ENCODE data around the gene GATA5.

The GATA5 gene

GRCh38 chr20:62475772-62476055 lies at the start of gene GATA5:
Gene GATA5, minus strand, starts transcription at chr20:62475995. Its CDS starts 474 bp downstream, at chr20:62475521.
- no peak for DNase-seq

DNA sequence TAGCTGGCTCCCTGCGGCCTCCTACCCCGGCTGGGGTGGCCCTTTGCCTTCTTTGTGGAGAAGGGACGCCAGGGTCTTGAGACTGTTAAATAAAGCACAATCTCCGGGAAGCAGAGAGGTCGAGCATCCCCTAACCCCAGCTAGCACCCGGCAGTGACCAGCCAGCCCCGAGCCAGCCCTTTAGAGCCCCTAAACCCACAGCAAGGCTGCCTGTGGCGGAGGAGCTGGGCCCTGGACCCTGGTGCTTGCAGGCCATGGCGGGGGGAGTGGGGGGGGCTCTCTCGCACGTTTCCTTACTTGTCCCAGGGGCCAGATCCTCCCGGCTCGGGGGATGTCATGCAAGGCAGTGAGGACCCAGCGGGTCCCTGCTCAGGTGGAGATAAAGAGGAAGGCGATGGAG lies 49.2 kb upstream of the GATA5 start:
- DNase-seq, result no peak

GRCh38 chr20:62524505-62524911 lies 48.7 kb upstream of the GATA5 start:
- DNase-seq, result no peak

GRCh38 chr20:62523473-62524203 lies 47.8 kb upstream of the GATA5 start:
- no peak for DNase-seq

- no peak for DNase-seq
Observed at GRCh38 chr20:62522748-62523396, 47.1 kb upstream of the GATA5 start.

- no peak for DNase-seq
Observed at GRCh38 chr20:62519826-62520225, 44.0 kb upstream of the GATA5 start.

DNA sequence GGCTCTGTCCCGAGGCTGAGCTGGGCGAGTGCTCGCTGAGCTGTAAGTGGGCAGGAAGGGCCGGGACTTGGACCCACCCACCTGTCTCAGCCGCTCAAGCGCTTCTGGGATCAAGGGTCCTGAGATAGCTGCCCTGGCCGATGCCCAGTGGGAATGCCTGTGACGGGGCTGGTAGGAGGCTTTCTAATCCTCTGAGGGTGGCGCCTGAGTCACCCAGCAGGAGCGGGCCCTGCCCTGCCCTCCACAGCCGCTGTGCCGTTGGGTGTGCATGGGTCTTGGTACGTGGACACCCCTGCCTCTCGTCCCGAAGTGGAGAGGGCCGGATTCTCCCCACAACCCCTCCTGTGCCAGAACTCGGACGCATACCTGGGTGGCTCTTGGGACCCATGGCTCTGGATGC lies 43.1 kb upstream of the GATA5 start:
- DNase-seq, result no peak

- DNase-seq, result no peak
Observed at GRCh38 chr20:62517901-62518610, 42.3 kb upstream of the GATA5 start.

DNA sequence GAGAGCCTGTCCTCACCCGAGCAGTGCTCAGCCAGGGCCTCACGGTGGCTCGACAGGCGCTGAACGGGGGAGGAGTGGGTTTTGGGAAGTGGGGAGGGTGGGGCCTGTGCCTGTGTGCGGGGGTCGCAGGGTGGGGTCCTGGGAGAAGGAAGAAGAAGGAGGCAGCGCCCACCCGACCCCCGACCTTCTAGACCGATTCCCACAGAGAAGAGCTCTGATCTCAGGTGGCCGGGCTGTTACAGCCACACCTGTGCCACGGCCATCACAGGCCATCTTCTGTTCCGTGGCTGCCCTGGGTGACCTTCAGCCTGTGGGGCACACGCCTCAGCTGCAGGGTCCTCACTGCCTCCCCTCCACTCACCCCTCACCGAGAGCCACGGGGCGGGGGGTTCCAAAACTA lies 41.4 kb upstream of the GATA5 start:
- DNase-seq, result no peak

DNA sequence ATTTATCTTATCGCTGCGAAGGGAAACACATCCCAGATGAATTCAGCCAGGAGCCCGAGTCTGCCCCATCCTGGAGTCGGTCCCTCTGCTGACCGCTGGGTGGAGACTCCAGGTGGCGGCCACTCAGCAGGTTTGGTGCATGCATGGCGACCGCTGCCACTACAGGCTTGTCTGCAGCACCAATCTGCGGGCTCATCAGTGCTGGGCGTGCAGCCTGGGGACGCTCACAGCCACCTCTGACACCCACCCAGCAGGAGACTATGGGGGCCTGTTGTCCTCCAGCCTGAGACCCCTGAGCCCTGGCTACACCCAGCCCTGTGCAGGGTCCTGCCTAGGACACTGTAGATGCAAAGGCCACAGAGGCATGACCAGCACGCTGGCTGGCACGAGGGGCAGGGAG lies 40.5 kb upstream of the GATA5 start:
- DNase-seq, result peak; percentile 41

DNA sequence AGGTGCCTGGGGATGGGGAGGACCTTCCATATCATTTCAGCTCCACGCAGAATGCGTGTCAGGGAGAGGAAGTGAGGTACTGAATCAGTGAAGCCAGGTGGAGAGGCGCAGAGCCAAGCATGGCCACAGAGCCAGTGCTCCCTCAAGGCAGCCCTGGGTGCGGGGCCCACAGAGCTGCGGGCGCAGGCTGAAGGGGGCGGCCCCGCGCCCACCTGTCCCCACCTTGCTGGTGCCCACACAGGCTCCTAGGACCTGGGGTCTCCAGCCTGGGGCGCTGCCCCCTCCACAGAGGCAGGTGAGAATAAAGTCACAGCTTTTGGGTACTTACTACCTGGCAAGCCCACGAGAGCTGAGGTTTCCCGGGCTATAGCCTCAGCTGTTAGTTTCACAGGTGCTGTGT lies 40.0 kb upstream of the GATA5 start:
- no peak for DNase-seq

DNA sequence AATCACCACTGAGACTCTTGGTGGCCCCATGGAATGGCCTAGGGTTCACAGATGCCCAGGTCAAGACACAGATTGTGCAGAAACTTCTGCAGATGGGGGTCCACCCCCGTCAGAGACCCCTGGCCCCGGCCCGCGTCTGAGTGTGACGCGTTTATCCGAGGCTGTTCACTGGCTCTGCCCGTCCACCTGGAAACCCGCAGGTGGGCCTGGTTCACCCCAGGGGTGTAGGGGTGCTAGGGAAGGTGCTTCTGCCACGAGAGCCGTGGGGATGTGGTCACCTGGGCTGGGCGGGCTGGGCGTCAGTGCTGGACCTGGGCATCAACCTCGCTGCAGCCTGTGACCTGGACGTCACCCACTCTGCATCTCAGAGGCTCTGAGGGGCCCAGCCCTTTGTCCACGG lies 39.5 kb upstream of the GATA5 start:
- DNase-seq, result no peak

DNA sequence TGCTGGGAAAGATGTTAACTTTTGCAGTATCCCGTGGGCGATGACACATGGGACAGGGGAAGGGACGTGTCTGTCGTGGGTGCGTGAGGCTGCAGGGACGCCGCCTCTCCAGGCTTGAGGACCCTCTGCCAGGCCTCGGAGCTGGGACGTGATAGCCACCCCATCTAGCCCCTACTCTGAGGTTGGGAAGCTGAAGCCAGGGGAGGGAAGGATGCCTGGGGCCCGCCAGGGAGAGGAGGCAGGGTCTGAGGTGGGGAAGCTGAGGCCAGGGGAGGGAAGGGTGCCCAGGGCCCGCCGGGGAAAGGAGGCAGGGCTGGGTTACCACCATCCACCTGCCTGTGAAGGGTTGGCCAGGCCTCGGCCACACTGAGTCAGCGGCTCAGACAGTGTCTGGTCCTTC lies 38.2 kb upstream of the GATA5 start:
- no peak for DNase-seq

DNA sequence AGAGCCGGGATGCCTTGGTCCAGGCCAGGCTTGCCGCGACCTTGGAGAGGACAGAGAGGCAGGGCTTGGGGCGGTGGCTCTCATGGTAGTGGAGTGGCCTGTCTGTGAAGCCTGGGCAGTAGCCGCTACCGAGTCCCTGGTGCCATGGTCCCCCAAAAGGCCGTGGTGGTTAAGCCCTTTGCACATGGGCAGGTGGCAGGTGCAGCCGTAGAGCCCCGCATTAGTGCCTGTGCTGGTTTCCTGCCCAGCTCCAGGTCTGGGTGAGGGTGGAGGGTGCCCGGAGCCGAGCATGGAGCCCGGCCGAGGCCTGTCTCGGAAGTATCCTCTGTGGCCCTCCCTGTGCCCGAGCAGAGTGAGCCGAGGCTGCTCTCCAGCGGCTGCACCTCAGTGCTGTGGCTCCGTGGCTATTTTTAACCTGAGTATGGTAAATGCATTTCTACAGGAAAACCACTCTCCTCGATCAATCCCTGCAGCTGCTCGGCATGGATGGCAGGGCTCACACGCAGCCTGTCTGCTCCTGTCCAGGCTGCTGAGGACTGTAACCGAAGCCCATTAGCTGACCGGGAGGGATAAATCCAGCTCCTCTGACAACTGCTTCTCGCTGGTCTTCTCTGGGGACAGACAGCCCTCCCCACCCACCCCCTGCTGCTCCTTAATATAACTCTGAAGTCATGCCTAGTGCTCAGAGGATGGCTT lies 36.3 kb upstream of the GATA5 start:
- DNase-seq, result peak; percentile 34

DNA sequence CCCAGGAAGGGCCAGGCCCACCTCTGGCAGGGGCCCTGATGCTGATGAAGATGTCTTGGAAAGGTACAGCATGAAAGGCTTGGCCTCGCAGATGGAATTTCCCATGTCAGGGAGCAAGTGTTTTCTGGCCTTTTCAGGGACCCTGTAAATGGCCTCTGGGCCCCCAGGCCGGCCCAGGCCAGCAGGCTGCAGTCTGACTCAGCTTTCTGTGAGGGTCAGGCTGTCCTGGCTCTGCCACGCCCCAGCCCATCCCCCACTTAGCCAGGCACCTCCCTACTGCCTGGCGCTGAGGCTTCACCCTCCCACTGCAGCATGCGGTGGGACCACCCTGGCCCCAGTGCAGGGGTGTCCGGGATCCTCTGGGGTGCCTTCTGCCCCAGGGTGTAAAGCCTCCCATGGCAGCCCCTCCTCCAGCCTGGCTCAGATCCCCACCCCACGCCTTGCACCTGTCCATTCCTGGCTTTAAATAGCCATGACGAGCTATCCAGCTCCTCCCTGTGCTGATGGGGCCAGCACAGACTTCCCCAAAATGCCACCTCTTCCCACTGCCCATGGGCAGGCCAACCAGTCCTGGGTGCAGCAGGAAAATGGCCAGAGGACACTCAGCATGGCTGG lies 35.6 kb upstream of the GATA5 start:
- DNase-seq, result no peak

- DNase-seq, result no peak
Observed at GRCh38 chr20:62508641-62509051, 32.9 kb upstream of the GATA5 start.

- no peak for DNase-seq
Observed at GRCh38 chr20:62507991-62508640, 32.3 kb upstream of the GATA5 start.

- no peak for DNase-seq
Observed at GRCh38 chr20:62507323-62507722, 31.5 kb upstream of the GATA5 start.

DNA sequence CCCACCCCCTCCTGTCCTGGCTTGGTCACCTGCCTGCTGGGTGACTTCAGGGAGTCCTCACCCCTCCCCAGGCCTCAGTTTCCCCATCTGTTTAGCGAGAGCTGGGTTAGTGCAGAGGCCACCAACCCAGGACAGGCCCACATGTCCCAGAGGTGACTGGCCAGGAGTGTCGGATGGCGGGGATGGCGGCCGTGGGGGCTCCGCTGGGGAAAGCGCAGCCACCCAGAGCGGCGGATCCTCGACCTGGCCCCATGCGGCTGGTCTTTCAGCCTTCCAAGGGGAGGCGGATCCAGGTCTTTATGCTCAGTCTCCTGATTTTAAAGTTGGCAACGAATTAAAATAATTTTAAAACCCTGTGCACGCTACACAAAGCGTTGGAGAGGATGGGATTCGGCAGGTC lies 31.0 kb upstream of the GATA5 start:
- DNase-seq, result no peak

DNA sequence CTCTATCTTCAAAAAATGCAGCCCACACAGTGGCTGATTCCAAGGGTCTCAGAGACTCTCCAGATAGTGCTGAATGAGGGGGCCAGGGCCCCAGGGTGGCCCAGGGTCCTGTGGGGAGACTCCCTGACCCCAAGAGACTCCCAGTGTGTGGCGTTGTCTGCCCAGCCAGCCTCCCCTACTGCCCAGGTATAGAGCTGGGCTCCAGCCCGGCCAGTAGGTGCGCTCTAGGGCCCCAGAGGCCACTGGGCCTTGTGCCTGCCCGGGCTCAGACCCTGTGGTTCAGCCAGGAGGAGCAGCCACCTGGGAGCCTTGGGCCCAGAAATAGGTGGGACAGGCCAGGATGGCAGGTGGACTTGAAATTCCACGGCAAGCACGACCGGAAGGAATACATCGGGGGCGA lies 30.3 kb upstream of the GATA5 start:
- DNase-seq, result no peak

GRCh38 chr20:62505337-62506045 lies 29.7 kb upstream of the GATA5 start:
- no peak for DNase-seq

DNA sequence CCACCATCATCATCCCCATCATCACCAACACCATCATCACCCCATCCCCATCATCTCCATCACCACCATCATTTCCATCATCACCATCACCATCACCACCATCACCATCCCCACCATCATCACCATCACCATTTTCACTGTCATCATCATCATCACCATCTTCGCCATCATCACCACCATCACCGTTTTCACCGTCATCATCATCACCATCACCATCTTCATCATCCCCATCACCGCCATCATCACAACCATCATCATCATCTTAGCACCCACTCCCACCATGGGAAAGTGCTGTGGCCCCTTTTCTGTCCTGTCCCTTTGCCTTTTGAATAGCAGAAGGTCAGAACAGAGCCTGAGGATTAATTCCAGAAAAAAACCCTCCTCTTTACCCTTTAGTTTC lies 28.5 kb upstream of the GATA5 start:
- DNase-seq, result no peak

All from NCI-H2107 (cell line).